ENCODE measurements around the gene KRTAP12-2.
"Not testable (repeated sequence)": the region's sequence is repeated elsewhere in the genome, so short reads cannot be mapped to it uniquely, and the experiment has no call there.

KRTAP12-2 gene

GRCh38 chr21:44691686-44692085 is 25.0 kb upstream of the KRTAP12-2 start:
- H3K4me3 ChIP-seq (ENCODE audit: low read length), result no peak overlapping the region
- H3K27me3 ChIP-seq (replicated peaks; ENCODE audit: control insufficient read depth, insufficient read depth, low read length), result peaks cover 23% of the 10 kb centered on the region
- H3K36me3 ChIP-seq (ENCODE audit: control insufficient read depth, insufficient read depth, low read length, severe bottlenecking), result no peaks in the 10 kb centered on the region
- no peak for DNase-seq (ENCODE audit: low read depth)
- H3K4me1 ChIP-seq (ENCODE audit: control insufficient read depth, insufficient read depth, low read length), result no peaks in the 10 kb centered on the region
- peaks cover 27% of the 10 kb centered on the region for H3K9me3 ChIP-seq (ENCODE audit: control insufficient read depth, low read length)
- no peak overlapping the region for H3K9ac ChIP-seq (ENCODE audit: low read length)

GRCh38 chr21:44689740-44690139 is 23.0 kb upstream of the KRTAP12-2 start:
- not testable (repeated sequence) for H3K9ac ChIP-seq (ENCODE audit: low read length); H3K4me3 ChIP-seq (ENCODE audit: low read length); DNase-seq (ENCODE audit: low read depth); H3K4me1 ChIP-seq (ENCODE audit: control insufficient read depth, insufficient read depth, low read length); H3K36me3 ChIP-seq (ENCODE audit: control insufficient read depth, insufficient read depth, low read length, severe bottlenecking)
- H3K27me3 ChIP-seq (replicated peaks; ENCODE audit: control insufficient read depth, insufficient read depth, low read length), result peaks cover 14% of the 10 kb centered on the region
- H3K9me3 ChIP-seq (ENCODE audit: control insufficient read depth, low read length), result peaks cover 25% of the 10 kb centered on the region

GRCh38 chr21:44687671-44688070 is 20.9 kb upstream of the KRTAP12-2 start:
- Histone ChIP-seq H3K27me3 (replicated peaks; ENCODE audit: control insufficient read depth, insufficient read depth, low read length) (peaks cover 24% of the 10 kb centered on the region), H3K4me3 (ENCODE audit: low read length) (no peak overlapping the region), H3K36me3 (ENCODE audit: control insufficient read depth, insufficient read depth, low read length, severe bottlenecking) (no peaks in the 10 kb centered on the region), H3K9ac (ENCODE audit: low read length) (no peak overlapping the region), H3K9me3 (ENCODE audit: control insufficient read depth, low read length) (peaks cover 9% of the 10 kb centered on the region), H3K4me1 (ENCODE audit: control insufficient read depth, insufficient read depth, low read length) (no peaks in the 10 kb centered on the region)
- DNase-seq (ENCODE audit: low read depth), result no peak

DNA sequence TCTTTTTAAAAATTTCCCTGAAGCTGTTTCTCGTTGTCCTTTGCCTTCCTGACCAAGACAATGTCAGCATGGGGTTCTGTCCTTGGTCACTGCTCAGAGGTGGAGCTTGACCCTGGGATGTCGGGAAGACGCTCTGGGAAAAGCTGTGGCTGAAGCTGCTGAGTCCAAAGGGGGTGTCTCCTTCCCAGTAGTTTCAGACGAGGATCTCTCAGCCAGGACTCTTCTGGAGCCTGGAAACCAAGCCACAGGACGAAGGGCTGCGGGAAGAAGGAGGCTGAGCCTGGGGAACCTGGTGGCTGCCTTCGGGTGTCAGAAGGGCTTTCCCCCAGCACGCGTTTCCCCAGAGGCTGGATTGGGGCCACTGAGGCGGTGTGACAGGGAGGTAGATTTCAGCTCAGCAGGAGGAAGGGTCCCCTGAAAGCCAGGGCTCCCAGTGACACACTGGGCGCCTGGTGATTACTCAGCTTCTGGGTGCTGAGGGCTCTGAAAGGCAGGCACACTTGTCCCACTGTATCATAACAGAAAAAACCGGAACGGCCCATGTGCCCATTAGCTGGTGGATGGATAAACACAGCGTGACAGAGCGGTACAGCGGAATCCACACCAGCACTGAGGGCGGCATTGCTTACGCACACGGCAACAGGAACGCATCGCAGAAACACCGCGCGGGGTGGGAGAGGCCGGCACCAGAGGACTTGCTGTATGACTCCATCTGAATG is 20.3 kb upstream of the KRTAP12-2 start:
- Histone ChIP-seq H3K4me3 (ENCODE audit: low read length) (no peak overlapping the region), H3K27me3 (replicated peaks; ENCODE audit: control insufficient read depth, insufficient read depth, low read length) (peaks cover 24% of the 10 kb centered on the region), H3K9me3 (ENCODE audit: control insufficient read depth, low read length) (peaks cover 2% of the 10 kb centered on the region), H3K9ac (ENCODE audit: low read length) (no peak overlapping the region), H3K36me3 (ENCODE audit: control insufficient read depth, insufficient read depth, low read length, severe bottlenecking) (no peaks in the 10 kb centered on the region), H3K4me1 (ENCODE audit: control insufficient read depth, insufficient read depth, low read length) (no peaks in the 10 kb centered on the region)
- DNase-seq (ENCODE audit: low read depth), result no peak

DNA sequence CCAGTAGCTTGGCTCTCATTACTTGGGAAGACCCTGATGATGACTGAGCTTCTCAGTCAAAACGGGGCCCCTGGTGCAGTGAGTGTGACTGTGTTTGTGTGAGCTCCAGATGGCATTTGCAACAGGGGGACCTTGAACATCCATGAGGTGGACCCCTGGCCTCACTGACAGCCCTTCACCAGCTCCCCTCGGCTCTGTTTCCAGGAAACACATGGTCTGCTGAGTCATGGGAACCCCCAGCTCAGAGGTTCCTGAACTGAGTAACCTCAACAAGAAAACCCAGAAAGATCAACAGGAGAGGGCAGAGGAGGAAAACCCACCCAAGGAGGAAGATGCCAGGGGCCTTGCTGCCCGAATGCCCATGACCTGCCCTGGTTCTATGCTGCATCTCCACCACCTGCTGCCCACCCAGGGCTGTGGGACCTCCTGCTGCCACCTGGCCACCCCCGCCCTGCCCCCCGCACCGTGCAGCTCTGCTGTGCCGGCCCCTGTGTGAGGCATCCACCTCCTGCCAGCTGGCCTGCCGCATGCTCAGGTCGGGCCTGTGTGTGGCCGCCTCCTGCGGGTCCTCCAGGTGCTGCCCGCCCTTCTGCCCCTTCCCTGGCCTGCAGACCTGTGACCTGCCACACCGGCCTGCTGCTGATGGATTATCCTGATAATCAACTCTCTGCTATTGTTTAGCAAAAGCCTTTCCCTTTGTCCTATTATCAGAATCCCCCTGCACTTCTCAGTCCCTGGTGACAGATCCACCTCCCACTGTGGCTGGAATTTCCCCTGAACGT is 19.5 kb upstream of the KRTAP12-2 start:
- Histone ChIP-seq H3K4me3 (ENCODE audit: low read length) (no peak overlapping the region), H3K4me1 (ENCODE audit: control insufficient read depth, insufficient read depth, low read length) (no peaks in the 10 kb centered on the region), H3K9ac (ENCODE audit: low read length) (no peak overlapping the region), H3K9me3 (ENCODE audit: control insufficient read depth, low read length) (no peaks in the 10 kb centered on the region), H3K27me3 (replicated peaks; ENCODE audit: control insufficient read depth, insufficient read depth, low read length) (peaks cover 23% of the 10 kb centered on the region), H3K36me3 (ENCODE audit: control insufficient read depth, insufficient read depth, low read length, severe bottlenecking) (no peaks in the 10 kb centered on the region)
- DNase-seq (ENCODE audit: low read depth), result no peak

GRCh38 chr21:44685050-44685449 is 18.3 kb upstream of the KRTAP12-2 start:
- not testable (repeated sequence) for H3K4me3 ChIP-seq (ENCODE audit: low read length); H3K9me3 ChIP-seq (ENCODE audit: control insufficient read depth, low read length); H3K4me1 ChIP-seq (ENCODE audit: control insufficient read depth, insufficient read depth, low read length); H3K9ac ChIP-seq (ENCODE audit: low read length); H3K36me3 ChIP-seq (ENCODE audit: control insufficient read depth, insufficient read depth, low read length, severe bottlenecking); DNase-seq (ENCODE audit: low read depth)
- peaks cover 21% of the 10 kb centered on the region for H3K27me3 ChIP-seq (replicated peaks; ENCODE audit: control insufficient read depth, insufficient read depth, low read length)

DNA sequence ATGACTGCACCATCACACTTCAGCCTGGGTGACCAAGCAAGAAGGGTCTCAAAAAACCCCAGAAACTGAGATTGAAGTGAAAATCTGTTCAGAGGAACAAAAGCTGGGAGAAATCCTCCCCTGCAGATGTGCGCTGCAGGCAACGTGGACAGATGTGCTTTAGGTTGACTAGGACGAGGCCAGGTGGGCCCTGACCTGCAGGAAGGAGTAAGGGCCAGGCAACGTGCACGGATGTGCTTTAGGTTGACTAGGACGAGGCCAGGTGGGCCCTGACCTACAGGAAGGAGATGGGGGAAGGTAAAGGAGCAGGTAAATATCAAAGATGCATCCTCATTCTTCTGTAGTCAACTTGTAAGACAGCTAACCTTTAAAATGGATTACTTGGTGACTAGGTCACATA is 17.8 kb upstream of the KRTAP12-2 start:
- Histone ChIP-seq H3K4me3 (ENCODE audit: low read length) (no peak overlapping the region), H3K9ac (ENCODE audit: low read length) (no peak overlapping the region), H3K4me1 (ENCODE audit: control insufficient read depth, insufficient read depth, low read length) (no peaks in the 10 kb centered on the region), H3K27me3 (replicated peaks; ENCODE audit: control insufficient read depth, insufficient read depth, low read length) (peaks cover 21% of the 10 kb centered on the region), H3K36me3 (ENCODE audit: control insufficient read depth, insufficient read depth, low read length, severe bottlenecking) (no peaks in the 10 kb centered on the region), H3K9me3 (ENCODE audit: control insufficient read depth, low read length) (no peaks in the 10 kb centered on the region)
- no peak for DNase-seq (ENCODE audit: low read depth)

DNA sequence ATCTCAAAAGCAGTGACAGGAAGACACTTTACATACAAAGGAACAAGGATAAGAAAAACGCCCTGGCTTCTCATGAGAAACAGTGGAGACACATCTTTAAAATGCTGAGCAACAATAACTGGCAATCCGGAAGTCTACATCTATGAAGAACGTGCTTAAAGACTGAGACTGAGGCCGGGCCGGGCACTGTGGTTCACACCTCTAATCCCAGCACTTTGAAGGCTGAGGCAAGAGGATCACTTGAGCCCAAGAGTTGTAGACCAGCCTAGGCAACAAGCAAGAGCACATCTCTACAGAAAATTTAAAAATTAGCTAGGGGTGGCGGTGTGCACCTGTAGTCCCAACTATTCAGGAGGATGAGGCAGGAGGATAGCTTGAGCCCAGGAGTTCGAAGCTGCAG is 17.4 kb upstream of the KRTAP12-2 start:
- Histone ChIP-seq H3K27me3 (replicated peaks; ENCODE audit: control insufficient read depth, insufficient read depth, low read length) (peaks cover 21% of the 10 kb centered on the region), H3K9me3 (ENCODE audit: control insufficient read depth, low read length) (no peaks in the 10 kb centered on the region), H3K9ac (ENCODE audit: low read length) (no peak overlapping the region), H3K36me3 (ENCODE audit: control insufficient read depth, insufficient read depth, low read length, severe bottlenecking) (no peaks in the 10 kb centered on the region), H3K4me1 (ENCODE audit: control insufficient read depth, insufficient read depth, low read length) (no peaks in the 10 kb centered on the region), H3K4me3 (ENCODE audit: low read length) (no peak overlapping the region)
- DNase-seq (ENCODE audit: low read depth), result no peak

GRCh38 chr21:44682580-44683151 is 15.9 kb upstream of the KRTAP12-2 start:
- no peak for DNase-seq (ENCODE audit: low read depth)
- no peaks in the 10 kb centered on the region for H3K9me3 ChIP-seq (ENCODE audit: control insufficient read depth, low read length)
- H3K4me1 ChIP-seq (ENCODE audit: control insufficient read depth, insufficient read depth, low read length), result no peaks in the 10 kb centered on the region
- no peak overlapping the region for H3K4me3 ChIP-seq (ENCODE audit: low read length)
- peaks cover 15% of the 10 kb centered on the region for H3K27me3 ChIP-seq (replicated peaks; ENCODE audit: control insufficient read depth, insufficient read depth, low read length)
- H3K36me3 ChIP-seq (ENCODE audit: control insufficient read depth, insufficient read depth, low read length, severe bottlenecking), result no peaks in the 10 kb centered on the region
- no peak overlapping the region for H3K9ac ChIP-seq (ENCODE audit: low read length)

DNA sequence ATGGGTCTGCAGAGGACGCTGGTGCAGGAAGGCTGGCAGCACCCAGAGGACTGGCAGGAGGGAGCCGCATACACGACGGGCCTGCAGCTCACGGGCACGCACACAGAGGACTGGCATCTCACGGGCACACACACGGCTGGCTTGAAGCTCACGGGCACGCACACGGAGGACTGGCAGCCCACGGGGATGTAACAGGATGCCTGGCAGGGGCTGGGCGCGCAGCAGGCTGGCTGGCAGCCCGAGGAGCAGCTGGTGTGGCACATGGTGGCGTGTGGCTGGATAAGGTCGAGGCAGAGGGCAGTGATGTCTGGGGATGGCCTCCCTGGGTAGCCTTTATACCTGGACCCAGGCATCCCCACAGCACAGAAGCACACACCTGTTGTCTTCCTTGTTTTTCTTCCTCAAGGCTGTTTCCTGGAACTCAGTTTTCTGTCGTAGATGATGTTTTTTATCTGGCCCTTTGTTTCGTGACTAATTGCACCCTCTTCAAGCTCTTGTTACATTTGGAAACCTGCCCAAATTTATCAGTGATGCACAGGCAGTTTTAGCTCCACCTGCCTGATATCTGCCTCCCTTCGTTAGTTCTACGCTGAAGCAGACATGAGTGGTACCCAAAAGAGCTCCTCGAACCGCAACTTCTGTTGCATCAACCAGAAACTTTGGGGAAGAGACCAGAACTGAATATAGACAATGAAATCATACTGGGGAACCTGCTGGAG is 15.3 kb upstream of the KRTAP12-2 start, which contains the start of gene KRTAP12-1:
Gene KRTAP12-1, minus strand, starts transcription at position 303 of the 719 bp plus-strand sequence. Its CDS starts 40 bp downstream, at position 263.
- Histone ChIP-seq H3K4me3 (ENCODE audit: low read length) (no peak within 1 kb of the TSS), H3K36me3 (ENCODE audit: control insufficient read depth, insufficient read depth, low read length, severe bottlenecking) (no peaks in the 10 kb centered on the region), H3K4me1 (ENCODE audit: control insufficient read depth, insufficient read depth, low read length) (no peaks in the 10 kb centered on the region), H3K9ac (ENCODE audit: low read length) (no peak within 1 kb of the TSS), H3K9me3 (ENCODE audit: control insufficient read depth, low read length) (no peaks in the 10 kb centered on the region), H3K27me3 (replicated peaks; ENCODE audit: control insufficient read depth, insufficient read depth, low read length) (peaks cover 16% of the 10 kb centered on the region)
- DNase-seq (ENCODE audit: low read depth), result no peak

DNA sequence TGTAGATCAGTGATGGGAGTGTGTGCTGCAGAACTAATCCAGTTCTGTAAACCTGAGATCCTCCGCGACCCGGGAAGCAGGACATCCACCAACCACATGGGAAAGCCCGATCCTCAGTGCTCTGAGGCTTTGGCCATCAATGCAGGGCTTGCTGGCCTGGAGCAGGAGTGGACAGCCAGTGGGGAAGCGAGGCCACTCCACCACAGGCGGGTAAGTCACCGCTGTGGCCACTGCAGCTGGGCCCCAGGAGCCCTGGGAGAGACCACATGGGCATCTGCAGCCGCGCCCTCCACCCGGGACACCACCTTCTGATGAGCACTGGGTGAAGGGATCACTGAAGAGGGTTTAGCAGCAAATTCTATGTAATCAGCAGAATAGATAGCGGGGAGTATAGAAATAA is 14.4 kb upstream of the KRTAP12-2 start:
- Histone ChIP-seq H3K9me3 (ENCODE audit: control insufficient read depth, low read length) (no peaks in the 10 kb centered on the region), H3K27me3 (replicated peaks; ENCODE audit: control insufficient read depth, insufficient read depth, low read length) (peaks cover 20% of the 10 kb centered on the region), H3K4me1 (ENCODE audit: control insufficient read depth, insufficient read depth, low read length) (no peaks in the 10 kb centered on the region), H3K4me3 (ENCODE audit: low read length) (no peak overlapping the region), H3K9ac (ENCODE audit: low read length) (no peak overlapping the region), H3K36me3 (ENCODE audit: control insufficient read depth, insufficient read depth, low read length, severe bottlenecking) (no peaks in the 10 kb centered on the region)
- DNase-seq (ENCODE audit: low read depth), result no peak
